PC-3 (cell line): ENCODE measurements around the gene GCSH.

Experiments used
- EZH2 ChIP-seq: fragments of 300-600 bp; sonication (generic); IDR thresholded peaks from one replicate; pipeline ENCODE4 v1.6.1; 2017; ENCODE audit warnings: antibody characterized with exemption, mild to moderate bottlenecking, low read length; ENCODE audit not compliant: unreplicated experiment
- EZH2phosphoT487 ChIP-seq: fragments of 300-600 bp; sonication (generic); IDR thresholded peaks from 2 replicates; pipeline ENCODE4 v1.6.1; 2018; ENCODE audit warnings: mild to moderate bottlenecking, antibody characterized with exemption, low read length, borderline replicate concordance
- TF ChIP-seq, protein P1 (sequence below): fragments of 300-600 bp; sonication (generic); conservative IDR thresholded peaks from 2 replicates; pipeline ENCODE4 v1.5.1; 2017; ENCODE audit warnings: antibody characterized with exemption, low read depth, mild to moderate bottlenecking, low read length

DNA sequence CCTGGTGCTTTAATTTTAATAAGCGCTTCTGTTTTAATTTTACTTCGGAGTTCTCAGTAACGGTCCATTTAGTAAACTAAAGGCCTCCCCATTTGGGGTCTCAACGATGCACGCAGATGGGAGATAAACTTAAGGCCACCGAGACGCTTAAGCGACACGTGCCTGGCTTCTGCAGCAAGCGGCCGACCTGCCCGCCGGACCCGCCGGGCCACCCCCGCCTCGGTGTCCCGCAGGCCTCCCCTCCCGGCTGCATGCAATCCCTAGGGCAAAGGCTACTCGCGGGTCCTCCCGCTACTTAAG, 592 bp downstream of the GCSH start:
- TF ChIP-seq, protein P1, sequence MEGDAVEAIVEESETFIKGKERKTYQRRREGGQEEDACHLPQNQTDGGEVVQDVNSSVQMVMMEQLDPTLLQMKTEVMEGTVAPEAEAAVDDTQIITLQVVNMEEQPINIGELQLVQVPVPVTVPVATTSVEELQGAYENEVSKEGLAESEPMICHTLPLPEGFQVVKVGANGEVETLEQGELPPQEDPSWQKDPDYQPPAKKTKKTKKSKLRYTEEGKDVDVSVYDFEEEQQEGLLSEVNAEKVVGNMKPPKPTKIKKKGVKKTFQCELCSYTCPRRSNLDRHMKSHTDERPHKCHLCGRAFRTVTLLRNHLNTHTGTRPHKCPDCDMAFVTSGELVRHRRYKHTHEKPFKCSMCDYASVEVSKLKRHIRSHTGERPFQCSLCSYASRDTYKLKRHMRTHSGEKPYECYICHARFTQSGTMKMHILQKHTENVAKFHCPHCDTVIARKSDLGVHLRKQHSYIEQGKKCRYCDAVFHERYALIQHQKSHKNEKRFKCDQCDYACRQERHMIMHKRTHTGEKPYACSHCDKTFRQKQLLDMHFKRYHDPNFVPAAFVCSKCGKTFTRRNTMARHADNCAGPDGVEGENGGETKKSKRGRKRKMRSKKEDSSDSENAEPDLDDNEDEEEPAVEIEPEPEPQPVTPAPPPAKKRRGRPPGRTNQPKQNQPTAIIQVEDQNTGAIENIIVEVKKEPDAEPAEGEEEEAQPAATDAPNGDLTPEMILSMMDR, result no peak
- TF ChIP-seq EZH2 (no peak), EZH2phosphoT487 (no peak)
